Measurements from ENCODE around the gene ALPG. TPM values are rescaled to one million over a fixed set of nuclear protein-coding genes. Genes with fewer than 3 reads are reported as not detected.

Gene ALPG
- total RNA-seq, 5 donors from 2014 or later (not counting 1 experiment from before 2014, with no cell fraction given), result 0.15 TPM; not detected in 4

DNA sequence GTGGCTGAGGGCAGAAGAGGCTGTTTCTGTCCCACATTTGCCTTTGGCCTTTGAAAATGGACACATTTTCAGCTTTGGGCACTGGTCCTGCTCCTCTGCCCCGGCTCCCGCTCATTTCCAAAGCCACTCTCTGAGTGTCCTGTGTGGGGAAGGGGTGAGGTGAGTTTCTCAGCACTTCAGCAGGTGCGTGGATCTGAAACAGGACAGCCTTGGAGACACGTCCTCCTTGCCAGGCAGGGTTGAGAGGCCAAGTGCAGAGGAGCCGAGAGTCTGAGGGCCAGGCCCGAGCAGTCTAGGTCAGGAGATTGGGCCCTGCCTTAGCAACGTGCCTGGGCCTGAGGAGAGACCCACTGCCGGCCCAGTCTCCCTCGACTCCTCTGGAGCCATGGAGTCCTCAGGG is 27.4 kb downstream of the ALPG start:
- no peak overlapping the region for H3K4me3 Mint-ChIP-seq
- no peaks in the 10 kb centered on the region for H3K9me3 ChIP-seq
- no peaks in the 10 kb centered on the region for H3K9me3 Mint-ChIP-seq
- no peaks in the 10 kb centered on the region for H3K36me3 Mint-ChIP-seq
- peaks cover 2 to 4% of the 10 kb centered on the region in 2 donors for H3K27me3 Mint-ChIP-seq
- ATAC-seq (replicated peaks in 1 of 4) (no peak), DNase-seq (no peak)
- ChIA-PET CTCF (interaction anchor here in 1 of 2 donors (0.5 to 0.6 kb wide), 2 partner anchors 42 to 527 kb away, joined by 3 to 4 read pairs; no protein-coding TSS in a partner anchor), POLR2A (no interaction called here)
- H3K4me3 ChIP-seq (ENCODE audit: control insufficient read depth in 1 of 2, extremely low read depth in 1 of 2, low read length in 1 of 2), result no peak overlapping the region
- no peaks in the 10 kb centered on the region for H3K4me1 ChIP-seq (ENCODE audit: control insufficient read depth in 1 of 2, extremely low read depth in 1 of 2, insufficient read depth in 2 of 2, low read length in 2 of 2)
- H3K4me1 Mint-ChIP-seq, result no peaks in the 10 kb centered on the region
- peaks cover 0 to 9% of the 10 kb centered on the region in 2 experiments for H3K27me3 ChIP-seq (replicated peaks in 1 of 2; ENCODE audit: control insufficient read depth in 2 of 2, extremely low read depth in 1 of 2, insufficient read depth in 2 of 2, low read length in 1 of 2)
- no peak overlapping the region for H3K27ac ChIP-seq (ENCODE audit: low read length)
- H3K27ac Mint-ChIP-seq, result no peak overlapping the region
- no peaks in the 10 kb centered on the region for H3K36me3 ChIP-seq (ENCODE audit: control insufficient read depth in 2 of 2, extremely low read depth in 1 of 2, insufficient read depth in 1 of 2, low read length in 1 of 2)
- WGBS (ENCODE audit: insufficient coverage), result 74% methylated on average over 9 of the region's 9 CpGs

- Mint-ChIP-seq H3K4me3 (no peak overlapping the region), H3K4me1 (peaks cover under 1% of the 10 kb centered on the region in 3 donors), H3K9me3 (no peaks in the 10 kb centered on the region), H3K27me3 (peaks cover 0 to under 1% of the 10 kb centered on the region in 2 donors), H3K36me3 (no peaks in the 10 kb centered on the region), H3K27ac (no peak overlapping the region)
- ATAC-seq (replicated peaks in 1 of 4) (no peak), DNase-seq (no peak)
- ChIA-PET POLR2A (no interaction called here), CTCF (interaction anchor here in 1 of 2 donors (0.5 to 0.6 kb wide), 2 partner anchors 41 to 528 kb away, joined by 3 to 4 read pairs; no protein-coding TSS in a partner anchor)
- WGBS (ENCODE audit: insufficient coverage), result 83% methylated on average over 12 of the region's 12 CpGs
- peaks cover 0 to 2% of the 10 kb centered on the region in 2 experiments for H3K4me1 ChIP-seq (ENCODE audit: control insufficient read depth in 1 of 2, extremely low read depth in 1 of 2, insufficient read depth in 2 of 2, low read length in 2 of 2)
- H3K4me3 ChIP-seq (ENCODE audit: control insufficient read depth in 1 of 2, extremely low read depth in 1 of 2, low read length in 1 of 2), result no peak overlapping the region
- H3K9me3 ChIP-seq, result no peaks in the 10 kb centered on the region
- H3K36me3 ChIP-seq (ENCODE audit: control insufficient read depth in 2 of 2, extremely low read depth in 1 of 2, insufficient read depth in 1 of 2, low read length in 1 of 2), result no peaks in the 10 kb centered on the region
- H3K27ac ChIP-seq (ENCODE audit: low read length), result no peak overlapping the region
- peaks cover 0 to 15% of the 10 kb centered on the region in 2 experiments for H3K27me3 ChIP-seq (replicated peaks in 1 of 2; ENCODE audit: control insufficient read depth in 2 of 2, extremely low read depth in 1 of 2, insufficient read depth in 2 of 2, low read length in 1 of 2)
Measured at GRCh38 chr2:232434563-232435374, 28.1 kb downstream of the ALPG start.

DNA sequence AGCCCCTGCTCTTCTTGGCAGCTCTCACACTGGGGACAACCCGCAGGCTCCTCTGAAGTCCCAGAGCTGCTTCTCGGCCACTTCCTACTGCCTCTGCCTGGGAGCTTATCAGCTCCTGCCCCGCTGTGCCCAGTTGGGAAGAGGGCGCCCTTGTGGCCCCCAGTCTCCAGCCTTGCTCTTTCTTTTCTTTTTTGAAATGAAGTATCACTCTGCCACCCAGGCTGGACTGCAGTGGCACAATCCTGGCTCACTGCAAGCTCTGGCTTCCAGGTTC is 28.7 kb downstream of the ALPG start:
- 76% methylated on average over 4 of the region's 4 CpGs for WGBS (ENCODE audit: insufficient coverage)
- no peak for ATAC-seq (replicated peaks in 1 of 4)
- DNase-seq, result no peak

DNA sequence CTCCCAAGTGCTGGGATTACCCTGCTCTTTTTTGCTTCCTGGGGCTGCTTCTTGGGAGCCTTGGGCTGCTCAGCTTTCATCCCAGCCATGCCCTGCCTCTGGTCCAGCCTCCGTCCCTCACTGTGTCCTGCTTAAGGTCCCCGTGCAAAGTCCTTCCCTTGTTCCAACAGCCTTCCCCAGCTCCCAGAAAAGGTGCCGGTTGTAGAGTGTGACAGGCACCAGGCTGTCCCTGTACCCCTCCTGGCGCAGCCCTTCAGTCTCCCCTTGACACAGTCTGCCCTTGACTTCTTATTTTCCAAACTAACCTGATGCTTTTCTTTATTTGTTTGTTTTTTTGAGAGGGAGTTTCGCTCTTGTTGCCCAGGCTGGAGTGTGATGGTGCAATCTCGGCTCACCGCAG is 29.2 kb downstream of the ALPG start:
- Mint-ChIP-seq H3K4me1 (peaks cover 8 to 10% (median 9%) of the 10 kb centered on the region in 3 donors), H3K36me3 (no peaks in the 10 kb centered on the region), H3K27me3 (peaks cover 3 to 4% of the 10 kb centered on the region in 2 donors), H3K27ac (no peak overlapping the region), H3K4me3 (no peak overlapping the region), H3K9me3 (no peaks in the 10 kb centered on the region)
- WGBS (ENCODE audit: insufficient coverage), result 83% methylated on average over 3 of the region's 7 CpGs
- ChIA-PET POLR2A (no interaction called here), CTCF (no interaction called here)
- Histone ChIP-seq H3K4me1 (ENCODE audit: control insufficient read depth in 1 of 2, extremely low read depth in 1 of 2, insufficient read depth in 2 of 2, low read length in 2 of 2) (peaks cover 0 to 10% of the 10 kb centered on the region in 2 experiments), H3K27ac (ENCODE audit: low read length) (no peak overlapping the region), H3K4me3 (ENCODE audit: control insufficient read depth in 1 of 2, extremely low read depth in 1 of 2, low read length in 1 of 2) (no peak overlapping the region), H3K36me3 (ENCODE audit: control insufficient read depth in 2 of 2, extremely low read depth in 1 of 2, insufficient read depth in 1 of 2, low read length in 1 of 2) (no peaks in the 10 kb centered on the region), H3K9me3 (no peaks in the 10 kb centered on the region), H3K27me3 (replicated peaks in 1 of 2; ENCODE audit: control insufficient read depth in 2 of 2, extremely low read depth in 1 of 2, insufficient read depth in 2 of 2, low read length in 1 of 2) (peaks cover 0 to 24% of the 10 kb centered on the region in 2 experiments)
- DNase-seq, result no peak
- no peak for ATAC-seq (replicated peaks in 1 of 4)

More for the DNA sequence above, 28.7 kb downstream of the ALPG start:
- Mint-ChIP-seq H3K27me3 (peaks cover 0 to 2% of the 10 kb centered on the region in 2 donors), H3K9me3 (no peaks in the 10 kb centered on the region), H3K4me3 (no peak overlapping the region), H3K36me3 (no peaks in the 10 kb centered on the region), H3K27ac (no peak overlapping the region), H3K4me1 (peaks cover 4 to 6% (median 6%) of the 10 kb centered on the region in 3 donors)
- Histone ChIP-seq H3K4me3 (ENCODE audit: control insufficient read depth in 1 of 2, extremely low read depth in 1 of 2, low read length in 1 of 2) (no peak overlapping the region), H3K36me3 (ENCODE audit: control insufficient read depth in 2 of 2, extremely low read depth in 1 of 2, insufficient read depth in 1 of 2, low read length in 1 of 2) (no peaks in the 10 kb centered on the region), H3K9me3 (no peaks in the 10 kb centered on the region), H3K4me1 (ENCODE audit: control insufficient read depth in 1 of 2, extremely low read depth in 1 of 2, insufficient read depth in 2 of 2, low read length in 2 of 2) (peaks cover 0 to 7% of the 10 kb centered on the region in 2 experiments), H3K27me3 (replicated peaks in 1 of 2; ENCODE audit: control insufficient read depth in 2 of 2, extremely low read depth in 1 of 2, insufficient read depth in 2 of 2, low read length in 1 of 2) (peaks cover 0 to 19% of the 10 kb centered on the region in 2 experiments), H3K27ac (ENCODE audit: low read length) (no peak overlapping the region)
- CTCF ChIA-PET, result no interaction called here
- POLR2A ChIA-PET, result no interaction called here

DNA sequence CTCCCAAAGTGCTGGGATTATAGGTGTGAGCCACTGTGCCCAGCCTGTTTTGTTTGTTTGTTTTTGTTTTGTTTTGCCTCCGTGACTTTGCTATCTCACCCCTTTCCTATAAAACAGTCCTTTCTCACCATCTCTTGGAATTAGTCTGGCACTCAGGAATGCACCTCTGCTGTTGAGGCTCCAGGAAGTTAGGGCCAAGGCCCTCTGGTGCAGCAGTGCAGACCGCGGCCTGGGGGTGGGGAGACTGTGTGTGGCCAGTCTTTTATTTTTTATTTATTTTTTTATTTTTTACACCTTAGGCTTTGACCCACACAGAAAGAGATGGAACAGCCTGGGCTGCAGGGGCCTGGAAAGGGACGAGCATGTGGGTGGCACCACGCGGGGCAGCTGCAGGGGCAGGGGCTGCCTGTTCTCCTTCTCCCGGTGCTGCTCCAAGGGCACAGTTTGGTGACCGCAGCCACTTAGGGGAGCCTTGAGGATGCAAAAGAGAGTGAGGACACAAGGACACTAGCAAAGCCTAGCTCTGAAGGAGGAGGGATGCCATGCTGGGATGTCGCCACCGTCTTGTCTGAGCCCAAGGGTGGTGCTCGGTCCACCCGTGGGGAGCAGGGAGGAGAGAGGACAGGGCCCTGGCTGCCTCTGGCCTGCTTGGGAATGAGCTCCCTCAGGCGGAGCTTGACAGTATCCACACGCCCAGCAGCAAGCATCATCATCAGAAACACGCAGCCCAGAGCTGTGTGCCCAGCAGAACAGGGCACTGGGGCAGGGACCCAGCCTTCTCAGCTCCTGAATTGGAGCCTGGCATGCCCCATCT is 29.9 kb downstream of the ALPG start:
- Mint-ChIP-seq H3K36me3 (no peaks in the 10 kb centered on the region), H3K4me1 (peaks cover 8 to 11% (median 9%) of the 10 kb centered on the region in 3 donors), H3K4me3 (no peak overlapping the region), H3K9me3 (no peaks in the 10 kb centered on the region), H3K27ac (no peak overlapping the region), H3K27me3 (peaks cover 3 to 6% of the 10 kb centered on the region in 2 donors)
- 88% methylated on average over 12 of the region's 15 CpGs for WGBS (ENCODE audit: insufficient coverage)
- no peak overlapping the region for H3K27ac ChIP-seq (ENCODE audit: low read length)
- H3K4me1 ChIP-seq (ENCODE audit: control insufficient read depth in 1 of 2, extremely low read depth in 1 of 2, insufficient read depth in 2 of 2, low read length in 2 of 2), result peaks cover 0 to 10% of the 10 kb centered on the region in 2 experiments
- H3K36me3 ChIP-seq (ENCODE audit: control insufficient read depth in 2 of 2, extremely low read depth in 1 of 2, insufficient read depth in 1 of 2, low read length in 1 of 2), result no peaks in the 10 kb centered on the region
- H3K27me3 ChIP-seq (replicated peaks in 1 of 2; ENCODE audit: control insufficient read depth in 2 of 2, extremely low read depth in 1 of 2, insufficient read depth in 2 of 2, low read length in 1 of 2), result peaks cover 0 to 27% of the 10 kb centered on the region in 2 experiments
- no peak for ATAC-seq (replicated peaks in 1 of 4)
- no peaks in the 10 kb centered on the region for H3K9me3 ChIP-seq
- no peak for DNase-seq
- ChIA-PET POLR2A (no interaction called here), CTCF (interaction anchor here (0.5 to 1.6 kb wide), 4 partner anchors 11 to 686 kb away, joined by 3 to 9 read pairs (median 6); no protein-coding TSS in a partner anchor)
- no peak overlapping the region for H3K4me3 ChIP-seq (ENCODE audit: control insufficient read depth in 1 of 2, extremely low read depth in 1 of 2, low read length in 1 of 2)

DNA sequence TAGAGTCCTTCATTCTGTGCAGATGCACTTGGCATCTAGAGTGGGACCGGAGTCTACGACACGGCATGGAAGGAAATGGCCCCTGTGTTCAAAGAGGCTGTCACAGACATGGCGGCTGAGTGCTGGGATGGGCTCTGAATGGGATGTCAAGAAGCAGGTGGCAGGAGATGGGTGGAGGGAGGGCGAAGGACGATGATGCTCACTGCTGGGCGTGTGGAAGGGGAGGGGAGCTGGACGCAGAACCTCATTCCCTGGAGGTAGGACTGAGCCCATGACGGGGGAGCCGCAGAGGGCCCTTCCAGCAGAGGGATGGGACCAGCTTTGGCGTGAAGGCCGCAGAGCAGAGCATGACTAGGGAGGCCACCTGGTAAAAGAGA is 30.5 kb downstream of the ALPG start:
- 78% methylated on average over 12 of the region's 12 CpGs for WGBS (ENCODE audit: insufficient coverage)
- POLR2A ChIA-PET, result no interaction called here
- H3K27me3 ChIP-seq (replicated peaks in 1 of 2; ENCODE audit: control insufficient read depth in 2 of 2, extremely low read depth in 1 of 2, insufficient read depth in 2 of 2, low read length in 1 of 2), result peaks cover 0 to 27% of the 10 kb centered on the region in 2 experiments
- no peak for DNase-seq
- no peaks in the 10 kb centered on the region for H3K36me3 ChIP-seq (ENCODE audit: control insufficient read depth in 2 of 2, extremely low read depth in 1 of 2, insufficient read depth in 1 of 2, low read length in 1 of 2)
- ATAC-seq (replicated peaks in 1 of 4), result no peak
- no peak overlapping the region for H3K4me3 Mint-ChIP-seq
- peaks cover 8 to 11% (median 9%) of the 10 kb centered on the region in 3 donors for H3K4me1 Mint-ChIP-seq
- CTCF ChIA-PET, result interaction anchor here (0.5 to 1.6 kb wide), 4 partner anchors 11 to 686 kb away, joined by 3 to 9 read pairs (median 6); no protein-coding TSS in a partner anchor
- peaks cover 0 to 10% of the 10 kb centered on the region in 2 experiments for H3K4me1 ChIP-seq (ENCODE audit: control insufficient read depth in 1 of 2, extremely low read depth in 1 of 2, insufficient read depth in 2 of 2, low read length in 2 of 2)
- no peak overlapping the region for H3K27ac Mint-ChIP-seq
- no peaks in the 10 kb centered on the region for H3K9me3 Mint-ChIP-seq
- H3K27me3 Mint-ChIP-seq, result peaks cover 3 to 6% of the 10 kb centered on the region in 2 donors
- no peaks in the 10 kb centered on the region for H3K36me3 Mint-ChIP-seq
- no peak overlapping the region for H3K4me3 ChIP-seq (ENCODE audit: control insufficient read depth in 1 of 2, extremely low read depth in 1 of 2, low read length in 1 of 2)
- H3K27ac ChIP-seq (ENCODE audit: low read length), result no peak overlapping the region
- H3K9me3 ChIP-seq, result no peaks in the 10 kb centered on the region
